NOMO-1 treated with dmso at 0.1 percent for 144 hours (cell line): ENCODE data around the gene LOXL3.

Experiments
- DNase-seq: peaks from one replicate; lab custom pipeline; 2025; ENCODE audit not compliant: unreplicated experiment; lab: John Stamatoyannopoulos, UW

Gene LOXL3

DNA sequence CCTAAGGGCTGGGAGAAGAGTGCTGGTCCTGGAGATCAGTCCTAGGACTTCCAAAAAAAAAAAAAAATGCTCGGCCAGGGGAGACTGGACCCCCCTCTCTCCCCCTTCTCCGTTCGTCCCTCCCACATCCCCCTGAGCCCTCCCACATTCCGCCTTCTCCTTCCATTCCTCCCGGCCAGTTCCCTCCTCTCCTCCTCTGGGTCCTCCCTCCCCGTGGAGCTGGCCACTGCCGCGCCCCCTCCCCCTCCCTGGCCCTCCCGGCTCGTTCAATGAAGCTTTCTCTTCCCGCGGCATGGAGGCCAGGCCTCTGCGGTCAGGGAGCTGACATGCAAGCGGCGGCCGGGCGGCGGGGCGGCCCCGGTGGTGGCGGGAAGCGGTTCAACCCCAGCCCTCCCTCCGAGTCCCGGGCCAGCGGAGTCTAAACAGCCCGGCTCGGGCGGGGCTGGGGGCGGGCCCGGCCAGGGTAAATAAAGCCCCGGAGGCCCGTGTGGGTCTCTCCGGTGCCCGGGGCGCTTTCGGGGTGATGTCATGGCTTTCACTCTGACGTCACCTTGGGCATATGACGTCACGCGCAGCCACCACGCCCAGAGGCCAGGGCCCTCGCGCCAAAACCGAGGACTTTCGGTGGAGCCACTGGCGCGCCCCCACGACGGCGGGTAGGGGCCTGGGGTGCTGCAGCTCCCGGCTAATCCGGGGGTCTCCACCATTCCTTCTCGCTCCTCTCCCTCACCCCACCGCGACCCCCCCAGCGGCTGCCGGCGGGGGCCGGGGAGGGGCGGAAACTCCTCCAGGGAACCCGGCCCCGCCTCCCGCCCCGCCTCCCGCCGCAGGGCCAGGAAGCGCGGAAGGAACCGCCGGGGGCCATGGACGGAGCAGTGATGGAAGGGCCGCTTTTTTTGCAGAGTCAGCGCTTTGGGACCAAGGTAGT, at the start of gene LOXL3, which contains the start of gene DOK1:
Gene LOXL3 (minus strand): TSS at position 51 of the 928 bp plus-strand sequence. CDS start 1,308 bp downstream, outside the sequence.
Gene DOK1 (plus strand): TSS at position 829 of the 928 bp plus-strand sequence. CDS start 35 bp downstream, at position 864.
- DNase-seq: peak; percentile 75

- DNase-seq: no peak
Measured at GRCh38 chr2:74602586-74603281, 49.0 kb upstream of the LOXL3 start.

DNA sequence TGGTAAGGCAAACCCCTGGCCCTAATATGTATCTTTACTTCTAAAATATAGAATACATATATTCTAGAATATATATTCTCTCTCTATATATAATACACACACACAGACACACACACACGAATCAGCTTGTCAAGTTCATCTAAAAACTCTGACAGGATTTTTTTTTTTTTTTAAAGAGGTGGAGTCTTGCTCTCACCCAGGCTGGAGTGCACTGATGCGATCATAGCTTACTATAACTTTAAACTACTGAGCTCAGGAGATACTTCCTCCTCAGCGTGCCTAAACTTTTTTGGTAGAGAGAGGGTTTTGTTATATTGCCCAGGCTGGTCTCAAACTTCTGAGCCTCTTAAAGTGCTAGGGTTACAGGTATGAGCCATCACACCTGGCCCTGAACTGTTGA, 45.9 kb upstream of the LOXL3 start:
- no peak for DNase-seq

GRCh38 chr2:74597410-74597809, 43.7 kb upstream of the LOXL3 start:
- no peak for DNase-seq

DNA sequence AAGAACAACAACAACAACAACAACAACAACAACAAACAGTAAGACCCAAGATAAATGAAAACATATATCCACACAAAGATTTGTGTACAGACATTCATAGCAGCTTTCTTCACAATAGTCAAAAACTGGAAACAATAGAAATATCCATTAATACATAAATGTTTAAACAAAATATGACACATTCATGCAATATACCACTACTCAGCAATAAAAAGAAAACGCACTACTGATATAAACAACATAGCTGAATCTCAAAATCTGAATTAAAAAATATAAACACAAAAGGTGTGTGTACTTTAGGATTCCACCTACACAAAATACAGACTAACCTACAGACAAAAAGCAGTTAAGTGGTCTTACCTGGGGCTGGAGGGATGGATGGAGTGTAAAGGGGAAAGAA, 42.8 kb upstream of the LOXL3 start:
- DNase-seq: no peak

DNA sequence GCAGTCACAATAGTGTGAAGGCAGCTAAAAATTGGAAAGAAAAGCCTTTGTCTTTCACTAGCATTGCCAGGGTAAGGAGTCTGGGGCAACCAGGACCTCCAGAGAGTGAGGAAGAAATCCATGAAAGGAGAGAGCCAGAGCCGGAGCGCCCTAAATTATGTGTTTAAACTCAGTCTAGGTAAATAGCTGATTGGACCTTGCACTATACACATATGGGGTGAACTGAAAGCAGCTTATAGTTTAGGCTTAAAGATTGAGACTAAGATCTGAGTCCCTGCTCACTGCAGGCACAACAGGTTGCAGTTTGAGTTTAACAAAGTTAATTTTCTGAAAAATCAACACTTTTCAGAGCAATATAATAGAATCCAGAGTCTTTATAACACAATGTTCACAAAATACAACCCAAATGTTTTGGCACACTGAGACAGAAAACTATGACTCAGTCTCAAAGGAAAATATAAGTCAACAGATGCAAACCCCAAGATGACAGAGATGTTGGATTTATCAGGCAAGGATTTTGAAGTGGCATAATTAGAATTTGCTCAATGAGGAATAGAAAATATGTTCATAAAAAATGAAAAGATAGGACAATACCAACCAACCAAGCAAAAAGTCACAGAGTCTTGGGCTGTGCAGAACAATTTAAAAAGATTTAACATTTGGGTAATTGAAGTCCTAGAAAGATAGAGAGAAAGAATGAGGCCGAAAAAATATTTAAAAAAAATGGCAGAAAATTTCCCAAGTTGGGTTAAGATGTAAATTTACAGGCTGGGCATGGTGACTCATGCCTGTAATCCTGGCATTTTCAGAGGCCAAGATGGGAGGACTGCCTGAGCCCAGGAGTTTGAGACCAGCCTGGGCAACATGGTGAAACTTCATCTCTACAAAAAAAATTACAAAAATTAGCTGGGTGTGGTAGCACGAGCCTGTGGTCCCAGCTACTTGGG, 40.4 kb upstream of the LOXL3 start:
- DNase-seq: no peak

DNA sequence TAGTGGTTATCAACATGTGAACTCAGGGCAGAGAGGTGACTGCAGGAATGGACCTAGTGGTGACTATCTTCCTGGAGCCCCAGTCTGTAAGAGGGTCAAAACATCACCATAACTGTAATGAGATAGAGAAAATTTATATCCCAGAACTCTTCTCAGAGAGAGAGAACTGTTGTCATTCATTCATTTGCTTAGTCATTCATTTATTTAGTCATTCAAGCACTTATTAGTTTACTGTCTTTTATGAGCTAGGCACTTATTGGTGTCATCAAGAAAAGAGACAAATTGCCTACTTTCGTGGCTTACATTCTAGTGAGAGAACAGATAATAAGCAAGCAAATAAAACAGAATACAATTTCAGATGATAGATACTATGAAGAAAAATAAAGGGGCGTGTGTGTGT, 34.9 kb upstream of the LOXL3 start:
- DNase-seq: no peak

DNA sequence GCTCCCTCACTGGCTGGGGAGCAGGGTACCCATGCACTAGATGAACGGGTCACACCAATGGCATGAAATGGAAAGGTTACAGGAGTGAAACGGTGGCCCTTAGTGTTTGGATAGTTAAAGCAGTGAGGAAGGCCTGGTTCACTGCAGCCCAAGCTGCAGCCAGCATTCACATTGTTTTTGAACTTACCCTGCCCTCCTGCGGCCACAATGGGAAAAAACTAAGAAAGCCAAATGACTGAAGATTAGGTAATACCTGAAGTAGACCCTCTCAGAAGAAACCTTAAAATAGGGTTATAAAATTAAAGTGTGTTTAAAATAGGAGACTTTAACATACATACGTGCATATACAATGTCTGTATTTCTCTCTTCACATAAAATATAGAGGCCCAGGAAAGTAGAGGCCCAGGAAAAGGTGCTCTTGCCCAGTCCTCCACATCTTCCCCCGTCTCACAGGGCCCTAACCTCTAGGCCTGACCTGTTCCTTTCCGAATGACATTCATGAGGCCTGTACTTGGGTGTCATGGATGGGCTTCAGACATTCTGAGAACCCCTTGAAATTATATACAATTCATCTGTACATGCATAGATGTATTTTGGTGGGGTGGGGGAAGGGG, 34.0 kb upstream of the LOXL3 start:
- peak; percentile 56 for DNase-seq

DNA sequence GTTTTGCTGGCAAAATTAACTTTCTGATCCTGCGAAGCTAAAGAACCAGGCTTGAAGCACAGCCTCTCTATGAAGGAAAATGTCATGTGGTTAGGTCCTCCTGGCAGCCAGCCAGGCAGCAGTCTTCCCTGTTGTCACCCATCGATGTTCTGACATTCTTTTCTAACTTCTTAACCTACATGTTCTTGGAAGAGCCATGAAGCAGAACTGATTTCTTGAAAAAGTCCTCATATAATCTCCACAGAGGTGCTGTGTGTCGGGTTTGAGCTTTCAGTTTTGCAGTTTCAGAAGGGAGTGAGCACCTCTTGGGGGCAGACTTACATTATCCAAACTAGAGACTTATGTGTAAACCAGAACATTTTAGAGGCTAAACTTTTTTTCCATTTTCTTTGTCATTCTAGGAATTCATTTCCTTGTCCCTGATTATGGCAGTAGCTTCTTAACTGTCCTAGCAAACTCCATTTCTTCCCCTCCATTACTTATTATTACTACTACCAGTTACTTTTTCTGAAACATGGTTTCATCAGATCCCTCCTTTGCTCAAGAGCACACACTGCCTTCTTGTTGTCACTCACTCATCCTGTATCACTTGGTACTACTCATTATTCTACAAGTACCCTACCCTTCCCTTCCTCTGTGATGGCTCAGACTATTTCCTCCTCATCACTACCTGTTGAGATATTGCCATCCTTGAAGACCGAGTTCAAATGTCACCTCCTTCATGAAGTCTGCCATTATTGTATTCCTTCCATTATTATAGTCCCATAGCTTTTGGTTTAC, 31.9 kb upstream of the LOXL3 start:
- DNase-seq: no peak

DNA sequence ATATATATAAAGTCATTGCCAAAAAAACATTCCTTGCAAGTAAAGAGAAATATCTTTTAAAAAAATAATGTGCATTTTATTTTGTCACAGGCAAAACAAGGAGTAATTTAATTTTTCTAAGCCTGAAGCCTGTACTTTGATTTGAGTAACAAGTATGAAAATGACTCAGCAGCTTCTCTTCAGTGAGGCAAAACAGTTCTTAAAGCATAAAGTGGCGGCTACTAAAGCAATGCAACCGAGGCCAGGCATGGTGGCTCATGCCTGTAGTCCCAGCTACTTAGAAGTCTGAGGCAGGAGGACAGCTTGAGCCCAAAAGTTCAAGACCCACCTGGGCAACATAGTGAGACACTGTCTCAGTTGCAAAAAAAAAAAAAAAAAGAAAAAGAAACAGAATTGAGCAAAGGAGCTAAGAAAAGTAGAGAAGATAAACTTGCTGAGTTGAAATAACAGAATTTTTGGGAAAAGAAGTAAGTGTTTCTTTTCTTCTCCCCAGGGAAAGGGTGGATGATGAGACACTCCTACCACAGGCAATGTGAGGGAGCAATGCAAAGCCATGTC, 30.4 kb upstream of the LOXL3 start:
- DNase-seq: no peak

- no peak for DNase-seq
Measured at GRCh38 chr2:74583504-74583903, 29.8 kb upstream of the LOXL3 start.

- DNase-seq: no peak
Measured at GRCh38 chr2:74582184-74582583, 28.4 kb upstream of the LOXL3 start.

GRCh38 chr2:74581463-74581862, 27.7 kb upstream of the LOXL3 start:
- DNase-seq: no peak

DNA sequence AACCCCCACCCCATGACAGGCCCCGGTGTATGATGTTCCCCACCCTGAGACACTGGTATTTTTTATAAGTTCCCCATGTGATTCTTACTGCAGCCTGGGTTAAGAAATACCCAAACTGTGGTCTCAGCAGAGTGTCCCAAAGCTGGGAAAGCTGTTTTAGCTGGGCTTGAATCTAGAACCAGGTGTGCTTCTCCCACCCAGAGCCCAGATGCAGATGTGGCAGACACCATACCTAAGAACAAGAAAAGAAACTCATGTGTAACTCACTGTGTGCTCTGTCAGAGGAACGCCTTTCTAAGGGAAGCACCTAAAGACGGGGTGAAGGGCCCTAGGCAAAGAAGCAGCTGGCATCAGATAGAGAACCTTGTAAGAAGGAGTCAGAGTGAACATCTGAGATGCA, 24.7 kb upstream of the LOXL3 start:
- no peak for DNase-seq

DNA sequence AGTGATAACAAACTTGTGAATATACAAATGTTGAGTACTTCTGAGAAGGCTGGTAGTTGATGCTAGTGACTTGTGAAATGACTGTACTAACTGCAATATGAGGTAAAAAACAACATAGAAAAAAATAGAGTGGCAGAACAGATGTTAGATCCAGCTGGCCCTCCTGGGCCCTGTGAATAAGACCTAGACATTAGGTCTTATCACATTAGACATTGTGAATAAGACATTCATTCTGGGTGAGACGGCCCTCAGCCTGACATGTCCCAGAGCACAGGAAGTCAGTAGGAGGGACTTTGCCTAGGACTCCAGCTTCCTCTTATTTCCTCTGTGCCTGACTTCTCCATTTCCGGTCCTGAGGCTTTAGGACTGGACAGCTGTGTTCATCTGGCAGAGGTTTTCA, 23.7 kb upstream of the LOXL3 start:
- DNase-seq: peak; percentile 56

- peak; percentile 80 for DNase-seq
Measured at GRCh38 chr2:74576863-74577229, 23.1 kb upstream of the LOXL3 start.

- no peak for DNase-seq
Measured at GRCh38 chr2:74576211-74576862, 22.6 kb upstream of the LOXL3 start.

DNA sequence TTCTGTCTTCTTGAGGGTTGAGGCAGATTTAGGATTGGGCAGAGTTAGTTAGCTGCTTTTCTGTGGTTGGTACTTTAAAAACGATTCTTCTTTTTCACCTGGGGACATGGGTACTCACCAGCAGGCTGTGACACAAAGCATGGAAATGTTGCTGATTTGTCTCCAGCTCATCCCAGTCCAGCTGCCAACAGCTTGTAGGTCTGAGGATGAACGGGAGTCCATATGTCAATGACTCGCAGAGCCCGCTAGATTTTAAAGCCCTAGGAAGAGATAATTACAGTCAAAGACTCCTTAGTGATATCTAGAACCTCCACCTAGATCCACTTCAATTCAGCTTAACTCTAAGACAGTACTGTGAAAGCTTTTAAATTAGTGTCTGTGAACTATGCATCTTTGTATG, 21.6 kb upstream of the LOXL3 start:
- DNase-seq: no peak
